HL-60 (cell line): ENCODE results near the gene PCNX2.

Experiments
- DNase-seq, 2 experiments: peaks; one replicate each; pipeline ENCODE4 v3.0.0-alpha.2; 2010 to 2020; ENCODE audit warnings: low read depth in 1 of 2, low spot score in 1 of 2
- H3K27ac ChIP-seq: fragments of 250-450 bp; sonication (Bioruptor Pico); replicated peaks from 2 replicates; pipeline ENCODE4 v1.5.1; 2020; ENCODE audit warnings: mild to moderate bottlenecking, moderate library complexity
- H3K27me3 ChIP-seq: fragments of 250-450 bp; sonication (Bioruptor Pico); 2 replicates; pipeline ENCODE4 v1.5.1; 2021; ENCODE audit warnings: mild to moderate bottlenecking, moderate library complexity; ENCODE audit not compliant: insufficient read depth, poor library complexity, severe bottlenecking
- H3K4me3 ChIP-seq: replicated peaks from 2 replicates; pipeline ENCODE4 v1.5.1; 2011; ENCODE audit warnings: mild to moderate bottlenecking, control low read depth, low read length; ENCODE audit not compliant: insufficient read depth
- CTCF ChIP-seq: IDR thresholded peaks from one replicate; pipeline ENCODE4 v1.5.1; 2011; ENCODE audit warnings: low read length, control low read depth, inconsistent platforms; ENCODE audit not compliant: insufficient read depth
- GABPA ChIP-seq: IDR thresholded peaks from 2 replicates; pipeline ENCODE4 v1.6.1; 2012; ENCODE audit warnings: low read depth
- POLR2AphosphoS5 ChIP-seq: IDR thresholded peaks from 2 replicates; pipeline ENCODE4 v1.6.1; 2012; ENCODE audit warnings: low read depth
- REST ChIP-seq: IDR thresholded peaks from 2 replicates; pipeline ENCODE4 v1.6.1; 2012; ENCODE audit warnings: low read depth; ENCODE audit not compliant: insufficient replicate concordance
- SPI1 ChIP-seq: IDR thresholded peaks from 2 replicates; pipeline ENCODE4 v1.6.1; 2012; ENCODE audit warnings: low read depth, mild to moderate bottlenecking, borderline replicate concordance

The PCNX2 gene

GRCh38 chr1:233078396-233078795 is 217.1 kb downstream of the PCNX2 start:
- no peaks in the 10 kb centered on the region for H3K27me3 ChIP-seq
- TF ChIP-seq REST (no peak), POLR2AphosphoS5 (no peak), CTCF (no peak), GABPA (no peak), SPI1 (no peak)
- no peak for DNase-seq
- no peak overlapping the region for H3K4me3 ChIP-seq
- no peak overlapping the region for H3K27ac ChIP-seq

GRCh38 chr1:233075915-233076295 is 219.6 kb downstream of the PCNX2 start:
- no peak overlapping the region for H3K4me3 ChIP-seq
- DNase-seq: no peak
- TF ChIP-seq GABPA: no peak
- no peak for TF ChIP-seq POLR2AphosphoS5
- TF ChIP-seq SPI1: no peak
- TF ChIP-seq CTCF: no peak
- H3K27ac ChIP-seq: no peak overlapping the region
- H3K27me3 ChIP-seq: no peaks in the 10 kb centered on the region

GRCh38 chr1:233066087-233066486 is 229.4 kb downstream of the PCNX2 start:
- no peak overlapping the region for H3K4me3 ChIP-seq
- H3K27ac ChIP-seq: no peak overlapping the region
- no peaks in the 10 kb centered on the region for H3K27me3 ChIP-seq
- no peak for TF ChIP-seq SPI1
- no peak for DNase-seq

- Histone ChIP-seq H3K4me3 (no peak overlapping the region), H3K27ac (no peak overlapping the region), H3K27me3 (no peaks in the 10 kb centered on the region)
- TF ChIP-seq REST (no peak), SPI1 (no peak), CTCF (no peak), GABPA (no peak), POLR2AphosphoS5 (no peak)
- no peak for DNase-seq
These were observed 229.8 kb downstream of the PCNX2 start for GRCh38 chr1:233065685-233066084.
